Nephron (organoid): Measurements from ENCODE around the gene VSIG8.

Experiments used
- H3K27ac Mint-ChIP-seq, 3 experiments: 2 replicates each; pipeline ENCODE4 v1.8.0; 2020; ENCODE audit warnings: mixed read lengths in 3 of 3, mild to moderate bottlenecking in 2 of 3, moderate library complexity in 1 of 3
- H3K27me3 Mint-ChIP-seq: 2 replicates; pipeline ENCODE4 v1.8.0; 2021; ENCODE audit warnings: low read depth, mild to moderate bottlenecking, moderate library complexity, mixed read lengths
- H3K36me3 Mint-ChIP-seq: 2 replicates; pipeline ENCODE4 v1.8.0; 2020; ENCODE audit warnings: low read depth, mixed read lengths
- H3K4me1 Mint-ChIP-seq: 2 replicates; pipeline ENCODE4 v1.8.0; 2020; ENCODE audit warnings: mixed read lengths
- H3K4me3 Mint-ChIP-seq, 3 experiments: 2 replicates each; pipeline ENCODE4 v1.8.0; 2020; ENCODE audit warnings: mild to moderate bottlenecking in 3 of 3, mixed read lengths in 3 of 3, moderate library complexity in 2 of 3
- H3K9me3 Mint-ChIP-seq: 2 replicates; pipeline ENCODE4 v1.8.0; 2020; ENCODE audit warnings: mixed read lengths
- CTCF ChIP-seq, 3 experiments: fragments of 200-600 bp; sonication (generic); IDR thresholded peaks; one replicate each; pipeline ENCODE4 v1.5.0; 2021; ENCODE audit warnings: antibody characterized with exemption in 3 of 3; ENCODE audit not compliant: unreplicated experiment in 3 of 3

VSIG8 gene

GRCh38 chr1:159895836-159896545 is 33.5 kb upstream of the VSIG8 start:
- Mint-ChIP-seq H3K9me3 (no peaks in the 10 kb centered on the region), H3K4me1 (peaks cover 20% of the 10 kb centered on the region), H3K36me3 (no peaks in the 10 kb centered on the region), H3K27me3 (peaks cover 26% of the 10 kb centered on the region), H3K27ac (peak overlapping the region in 2 of 3 experiments; percentile 31 to 44), H3K4me3 (no peak overlapping the region)
- no peak for TF ChIP-seq CTCF (IDR thresholded peaks at IDR 0.05; ENCODE audit: unreplicated experiment in 3 of 3)

- Mint-ChIP-seq H3K4me3 (no peak overlapping the region), H3K9me3 (no peaks in the 10 kb centered on the region), H3K27ac (no peak overlapping the region), H3K27me3 (peaks cover 19% of the 10 kb centered on the region), H3K4me1 (peaks cover 16% of the 10 kb centered on the region), H3K36me3 (no peaks in the 10 kb centered on the region)
- no peak for TF ChIP-seq CTCF (IDR thresholded peaks at IDR 0.05; ENCODE audit: unreplicated experiment in 3 of 3)
Observed at GRCh38 chr1:159895286-159895685, 32.8 kb upstream of the VSIG8 start.

- H3K27ac Mint-ChIP-seq = no peak overlapping the region
- H3K27me3 Mint-ChIP-seq = peaks cover 16% of the 10 kb centered on the region
- H3K36me3 Mint-ChIP-seq = no peaks in the 10 kb centered on the region
- H3K9me3 Mint-ChIP-seq = no peaks in the 10 kb centered on the region
- H3K4me3 Mint-ChIP-seq = no peak overlapping the region
- H3K4me1 Mint-ChIP-seq = peaks cover 21% of the 10 kb centered on the region
- no peak for TF ChIP-seq CTCF (IDR thresholded peaks at IDR 0.05; ENCODE audit: unreplicated experiment in 3 of 3)
Observed at GRCh38 chr1:159892944-159893343, 30.5 kb upstream of the VSIG8 start.

GRCh38 chr1:159891275-159892157 is 29.1 kb upstream of the VSIG8 start:
- peaks cover 18% of the 10 kb centered on the region for H3K27me3 Mint-ChIP-seq
- no peaks in the 10 kb centered on the region for H3K36me3 Mint-ChIP-seq
- peaks cover 19% of the 10 kb centered on the region for H3K4me1 Mint-ChIP-seq
- no peak overlapping the region for H3K4me3 Mint-ChIP-seq
- no peaks in the 10 kb centered on the region for H3K9me3 Mint-ChIP-seq
- peak overlapping the region; percentile 27 to 70 (median 43) for H3K27ac Mint-ChIP-seq
- TF ChIP-seq CTCF (IDR thresholded peaks at IDR 0.05; ENCODE audit: unreplicated experiment in 3 of 3) = peak; percentile 92 to 96 (median 95)

- no peaks in the 10 kb centered on the region for H3K9me3 Mint-ChIP-seq
- H3K36me3 Mint-ChIP-seq = no peaks in the 10 kb centered on the region
- no peak for TF ChIP-seq CTCF (IDR thresholded peaks at IDR 0.05; ENCODE audit: unreplicated experiment in 3 of 3)
- H3K27ac Mint-ChIP-seq = peak overlapping the region; percentile 7 to 51 (median 48)
- peaks cover 13% of the 10 kb centered on the region for H3K27me3 Mint-ChIP-seq
- H3K4me3 Mint-ChIP-seq = no peak overlapping the region
- peaks cover 10% of the 10 kb centered on the region for H3K4me1 Mint-ChIP-seq
Observed at GRCh38 chr1:159890390-159890789, 27.9 kb upstream of the VSIG8 start.
